ENCODE data around the gene ALPG.

DNA sequence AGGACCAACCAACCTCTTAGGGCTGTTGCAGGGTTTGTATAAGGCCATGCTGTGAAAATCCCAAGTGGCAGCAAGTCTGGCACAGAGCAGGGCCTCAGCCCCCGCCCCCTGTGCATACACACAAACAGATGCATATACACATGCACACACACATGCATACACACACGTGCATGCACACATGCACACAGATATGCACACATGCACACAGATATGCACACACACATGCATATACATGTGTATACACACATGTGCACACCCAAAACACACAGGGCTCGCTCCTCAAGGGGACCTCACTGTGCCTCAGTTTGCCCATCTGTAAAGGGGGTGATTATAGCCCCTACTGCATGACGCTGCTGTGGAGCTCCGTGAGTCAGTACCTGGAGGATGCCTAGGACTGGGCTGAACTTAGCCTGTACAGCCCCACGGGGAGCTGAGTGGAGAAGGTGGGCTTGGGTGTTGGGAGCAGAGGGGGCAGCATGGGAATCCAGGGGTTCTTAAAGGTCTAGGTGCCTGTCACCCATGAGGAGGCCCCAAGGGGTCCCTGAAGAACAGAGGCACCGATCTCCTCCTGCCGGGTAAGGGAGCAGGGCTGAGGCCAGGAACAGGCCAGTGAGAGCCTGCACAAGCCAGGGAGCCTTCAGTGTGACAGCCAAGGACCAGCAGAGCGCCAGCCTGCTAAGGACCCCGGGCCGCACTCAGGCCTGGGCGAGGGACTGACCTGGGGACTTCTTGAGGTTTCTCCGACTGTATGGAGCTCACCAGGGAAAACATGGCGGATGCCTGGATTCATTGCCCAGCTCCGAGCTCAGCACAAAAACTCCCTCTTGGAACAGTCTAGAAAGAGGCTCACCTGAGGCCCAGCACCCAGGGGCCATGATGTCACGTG, 25.3 kb downstream of the ALPG start:
- TF ChIP-seq, protein P1, sequence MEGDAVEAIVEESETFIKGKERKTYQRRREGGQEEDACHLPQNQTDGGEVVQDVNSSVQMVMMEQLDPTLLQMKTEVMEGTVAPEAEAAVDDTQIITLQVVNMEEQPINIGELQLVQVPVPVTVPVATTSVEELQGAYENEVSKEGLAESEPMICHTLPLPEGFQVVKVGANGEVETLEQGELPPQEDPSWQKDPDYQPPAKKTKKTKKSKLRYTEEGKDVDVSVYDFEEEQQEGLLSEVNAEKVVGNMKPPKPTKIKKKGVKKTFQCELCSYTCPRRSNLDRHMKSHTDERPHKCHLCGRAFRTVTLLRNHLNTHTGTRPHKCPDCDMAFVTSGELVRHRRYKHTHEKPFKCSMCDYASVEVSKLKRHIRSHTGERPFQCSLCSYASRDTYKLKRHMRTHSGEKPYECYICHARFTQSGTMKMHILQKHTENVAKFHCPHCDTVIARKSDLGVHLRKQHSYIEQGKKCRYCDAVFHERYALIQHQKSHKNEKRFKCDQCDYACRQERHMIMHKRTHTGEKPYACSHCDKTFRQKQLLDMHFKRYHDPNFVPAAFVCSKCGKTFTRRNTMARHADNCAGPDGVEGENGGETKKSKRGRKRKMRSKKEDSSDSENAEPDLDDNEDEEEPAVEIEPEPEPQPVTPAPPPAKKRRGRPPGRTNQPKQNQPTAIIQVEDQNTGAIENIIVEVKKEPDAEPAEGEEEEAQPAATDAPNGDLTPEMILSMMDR (IDR thresholded peaks at IDR 0.05 in 2 of 3, conservative IDR thresholded peaks at IDR 0.05 in 1 of 3; ENCODE audit: borderline replicate concordance in 1 of 3, insufficient read depth in 1 of 3, low read depth in 2 of 3, low read length in 2 of 3): no peak
- TF ChIP-seq POLR2A (IDR thresholded peaks at IDR 0.05; ENCODE audit: borderline replicate concordance, extremely low read depth, insufficient read depth, insufficient read length) (no peak), SIN3A (IDR thresholded peaks at IDR 0.05; ENCODE audit: low read depth) (no peak), POLR2AphosphoS5 (IDR thresholded peaks at IDR 0.05; ENCODE audit: low read depth, low read length) (no peak), YY1 (IDR thresholded peaks at IDR 0.05; ENCODE audit: extremely low read depth, insufficient replicate concordance, low read depth, low read length) (no peak), EZH2 (IDR thresholded peaks at IDR 0.05) (no peak), EZH2phosphoT487 (IDR thresholded peaks at IDR 0.05; ENCODE audit: borderline replicate concordance) (no peak), SP1 (IDR thresholded peaks at IDR 0.05; ENCODE audit: low read depth) (no peak), JUND (IDR thresholded peaks at IDR 0.05) (no peak), SRF (IDR thresholded peaks at IDR 0.05; ENCODE audit: low read depth) (no peak), ZBTB33 (IDR thresholded peaks at IDR 0.05; ENCODE audit: extremely low read depth, insufficient replicate concordance, low read length) (no peak)

Measured in HCT116 (cell line).